HG02759 (cell line): Measurements from ENCODE around the gene IL1RAPL1.

Source experiments
- ATAC-seq: cut with Tn5 transposase; IDR thresholded peaks from one replicate; pipeline ENCODE4 v1.9.1; 2021; ENCODE audit warnings: mild to moderate bottlenecking, moderate library complexity; ENCODE audit not compliant: unreplicated experiment

Gene IL1RAPL1

GRCh38 chrX:29699239-29699638, 1112.0 kb downstream of the IL1RAPL1 start:
- no peak for ATAC-seq

- no peak for ATAC-seq
Observed at GRCh38 chrX:29707088-29707487, 1119.8 kb downstream of the IL1RAPL1 start.

- ATAC-seq: no peak
Observed at GRCh38 chrX:29721152-29721551, 1133.9 kb downstream of the IL1RAPL1 start.

GRCh38 chrX:29724316-29724715, 1137.1 kb downstream of the IL1RAPL1 start:
- ATAC-seq: no peak

- no peak for ATAC-seq
Observed at GRCh38 chrX:29726811-29727210, 1139.6 kb downstream of the IL1RAPL1 start.

GRCh38 chrX:29728639-29729038, 1141.4 kb downstream of the IL1RAPL1 start:
- ATAC-seq: no peak

- ATAC-seq: no peak
Observed at GRCh38 chrX:29744966-29745365, 1157.7 kb downstream of the IL1RAPL1 start.

- ATAC-seq: no peak
Observed at GRCh38 chrX:29746326-29746725, 1159.1 kb downstream of the IL1RAPL1 start.

- no peak for ATAC-seq
Observed at GRCh38 chrX:29762006-29762405, 1174.8 kb downstream of the IL1RAPL1 start.

- ATAC-seq: no peak
Observed at GRCh38 chrX:29775890-29776289, 1188.6 kb downstream of the IL1RAPL1 start.

- no peak for ATAC-seq
Observed at GRCh38 chrX:29787656-29788055, 1200.4 kb downstream of the IL1RAPL1 start.

GRCh38 chrX:29788991-29789699, 1201.9 kb downstream of the IL1RAPL1 start:
- ATAC-seq: no peak

- ATAC-seq: no peak
Observed at GRCh38 chrX:29792335-29792734, 1205.1 kb downstream of the IL1RAPL1 start.

- no peak for ATAC-seq
Observed at GRCh38 chrX:29797156-29797555, 1209.9 kb downstream of the IL1RAPL1 start.

GRCh38 chrX:29798469-29798868, 1211.2 kb downstream of the IL1RAPL1 start:
- no peak for ATAC-seq

- no peak for ATAC-seq
Observed at GRCh38 chrX:29813174-29813573, 1225.9 kb downstream of the IL1RAPL1 start.

- ATAC-seq: no peak
Observed at GRCh38 chrX:29824176-29824906, 1237.1 kb downstream of the IL1RAPL1 start.

- ATAC-seq: no peak
Observed at GRCh38 chrX:29826742-29827141, 1239.5 kb downstream of the IL1RAPL1 start.

- ATAC-seq: no peak
Observed at GRCh38 chrX:29834311-29834710, 1247.1 kb downstream of the IL1RAPL1 start.

- no peak for ATAC-seq
Observed at GRCh38 chrX:29834764-29835163, 1247.5 kb downstream of the IL1RAPL1 start.

- ATAC-seq: no peak
Observed at GRCh38 chrX:29841750-29842149, 1254.5 kb downstream of the IL1RAPL1 start.

- no peak for ATAC-seq
Observed at GRCh38 chrX:29842552-29842951, 1255.3 kb downstream of the IL1RAPL1 start.
